Vagina (tissue), 2 donors: ENCODE data around the gene TBC1D19. TPM values are rescaled to one million over a fixed set of nuclear protein-coding genes. Genes with fewer than 3 reads are reported as not detected.
"Not testable (repeated sequence)": the region's sequence is repeated elsewhere in the genome, so short reads cannot be mapped to it uniquely, and the experiment has no call there.

ENCODE experiments used
- DNase-seq, 2 donors: peaks; one replicate each; pipeline ENCODE4 v3.0.0-alpha.2; 2017; ENCODE audit errors: extremely low spot score in 2 of 2
- H3K27ac ChIP-seq: fragments of 200-600 bp; sonication (generic); one replicate; pipeline ENCODE4 v1.5.1; 2019
- H3K27me3 ChIP-seq: fragments of 200-600 bp; sonication (generic); one replicate; pipeline ENCODE4 v1.5.1; 2019
- H3K36me3 ChIP-seq, 2 donors: fragments of 200-600 bp; sonication (generic); one replicate each; pipeline ENCODE4 v1.5.1; 2017 to 2019
- H3K4me1 ChIP-seq: fragments of 200-600 bp; sonication (generic); one replicate; pipeline ENCODE4 v1.5.1; 2019
- H3K4me3 ChIP-seq, 2 donors: fragments of 200-600 bp; sonication (generic); 1 replicate in 1 of 2; 2 replicates in 1 of 2; pipeline ENCODE4 v1.5.1; 2016 to 2019
- H3K9me3 ChIP-seq: fragments of 200-600 bp; sonication (generic); one replicate; pipeline ENCODE4 v1.5.1; 2019
- POLR2A ChIP-seq, 2 donors: fragments of 450-650 bp; IDR thresholded peaks; one replicate each; pipeline ENCODE4 v1.6.1; 2017; ENCODE audit warnings: antibody characterized with exemption in 2 of 2, mild to moderate bottlenecking in 2 of 2, moderate library complexity in 2 of 2
- POLR2AphosphoS5 ChIP-seq, 2 donors: sonication (generic); formaldehyde crosslinking; IDR thresholded peaks; one replicate each; pipeline ENCODE4 v1.9.0; 2017; ENCODE audit warnings: antibody characterized with exemption in 2 of 2, mild to moderate bottlenecking in 2 of 2, low read depth in 1 of 2; ENCODE audit not compliant: insufficient read depth in 1 of 2
- intact Hi-C: fragments of 100-400 bp; cut with DNase I; formaldehyde crosslinking; loops from one replicate; pipeline ENCODE4 v1.15.1; 2023
- total RNA-seq: library from RNA; depleted of rRNA; stranded (reverse); fragments of >200 nt; gene quantifications from one replicate; pipeline ENCODE4 v1.2.3, GENCODE V29; 2016
- TF ChIP-seq, protein P1 (sequence below), 3 experiments: fragments of 450-650 bp in 2 of 3; fragments of 200-600 bp in 1 of 3; sonication (generic) in 1 of 3; IDR thresholded peaks; one replicate each; pipeline ENCODE4 v1.5.1; 2017 to 2019; ENCODE audit warnings: antibody characterized with exemption in 3 of 3, mild to moderate bottlenecking in 2 of 3, moderate library complexity in 2 of 3

The TBC1D19 gene
- total RNA-seq, 1 donor from 2014 or later, result 10.8 TPM

GRCh38 chr4:26647523-26648224, 63.8 kb downstream of the TBC1D19 start:
- TF ChIP-seq POLR2AphosphoS5 (IDR thresholded peaks at IDR 0.05; ENCODE audit: insufficient read depth in 1 of 2, low read depth in 1 of 2) (no peak), POLR2A (IDR thresholded peaks at IDR 0.05) (no peak)
- TF ChIP-seq, protein P1, sequence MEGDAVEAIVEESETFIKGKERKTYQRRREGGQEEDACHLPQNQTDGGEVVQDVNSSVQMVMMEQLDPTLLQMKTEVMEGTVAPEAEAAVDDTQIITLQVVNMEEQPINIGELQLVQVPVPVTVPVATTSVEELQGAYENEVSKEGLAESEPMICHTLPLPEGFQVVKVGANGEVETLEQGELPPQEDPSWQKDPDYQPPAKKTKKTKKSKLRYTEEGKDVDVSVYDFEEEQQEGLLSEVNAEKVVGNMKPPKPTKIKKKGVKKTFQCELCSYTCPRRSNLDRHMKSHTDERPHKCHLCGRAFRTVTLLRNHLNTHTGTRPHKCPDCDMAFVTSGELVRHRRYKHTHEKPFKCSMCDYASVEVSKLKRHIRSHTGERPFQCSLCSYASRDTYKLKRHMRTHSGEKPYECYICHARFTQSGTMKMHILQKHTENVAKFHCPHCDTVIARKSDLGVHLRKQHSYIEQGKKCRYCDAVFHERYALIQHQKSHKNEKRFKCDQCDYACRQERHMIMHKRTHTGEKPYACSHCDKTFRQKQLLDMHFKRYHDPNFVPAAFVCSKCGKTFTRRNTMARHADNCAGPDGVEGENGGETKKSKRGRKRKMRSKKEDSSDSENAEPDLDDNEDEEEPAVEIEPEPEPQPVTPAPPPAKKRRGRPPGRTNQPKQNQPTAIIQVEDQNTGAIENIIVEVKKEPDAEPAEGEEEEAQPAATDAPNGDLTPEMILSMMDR (IDR thresholded peaks at IDR 0.05), result no peak

GRCh38 chr4:26648260-26648659, 64.4 kb downstream of the TBC1D19 start:
- Histone ChIP-seq H3K27ac (no peak overlapping the region), H3K4me1 (no peaks in the 10 kb centered on the region), H3K36me3 (no peaks in the 10 kb centered on the region), H3K27me3 (no peaks in the 10 kb centered on the region), H3K9me3 (no peaks in the 10 kb centered on the region), H3K4me3 (no peak overlapping the region)
- no peak for TF ChIP-seq POLR2AphosphoS5 (IDR thresholded peaks at IDR 0.05; ENCODE audit: insufficient read depth in 1 of 2, low read depth in 1 of 2)
- TF ChIP-seq, protein P1 (IDR thresholded peaks at IDR 0.05), result no peak
- TF ChIP-seq POLR2A (IDR thresholded peaks at IDR 0.05), result no peak
- no peak for DNase-seq
- intact Hi-C loops, result no loop called here

More at GRCh38 chr4:26647523-26648224, 63.8 kb downstream of the TBC1D19 start:
- Histone ChIP-seq H3K4me3 (no peak overlapping the region), H3K27me3 (no peaks in the 10 kb centered on the region), H3K4me1 (no peaks in the 10 kb centered on the region), H3K27ac (no peak overlapping the region), H3K36me3 (no peaks in the 10 kb centered on the region), H3K9me3 (no peaks in the 10 kb centered on the region)
- no peak for DNase-seq
- intact Hi-C loops, result no loop called here

- no peak for DNase-seq
- no peaks in the 10 kb centered on the region for H3K9me3 ChIP-seq
- H3K4me1 ChIP-seq, result no peaks in the 10 kb centered on the region
- H3K4me3 ChIP-seq, result no peak overlapping the region
- H3K36me3 ChIP-seq, result peaks cover 0 to 15% of the 10 kb centered on the region in 2 donors
- no peaks in the 10 kb centered on the region for H3K27me3 ChIP-seq
- H3K27ac ChIP-seq, result no peak overlapping the region
- no peak for TF ChIP-seq POLR2A (IDR thresholded peaks at IDR 0.05)
- TF ChIP-seq POLR2AphosphoS5 (IDR thresholded peaks at IDR 0.05; ENCODE audit: insufficient read depth in 1 of 2, low read depth in 1 of 2), result no peak
- TF ChIP-seq, protein P1 (IDR thresholded peaks at IDR 0.05), result no peak
- intact Hi-C loops, result no loop called here
These were observed 76.4 kb downstream of the TBC1D19 start for GRCh38 chr4:26660261-26660660.

GRCh38 chr4:26663888-26664287, 80.0 kb downstream of the TBC1D19 start:
- H3K27ac ChIP-seq, result no peak overlapping the region
- no peaks in the 10 kb centered on the region for H3K4me1 ChIP-seq
- peaks cover 0 to 15% of the 10 kb centered on the region in 2 donors for H3K36me3 ChIP-seq
- intact Hi-C loops, result no loop called here
- H3K27me3 ChIP-seq, result no peaks in the 10 kb centered on the region
- TF ChIP-seq, protein P1 (IDR thresholded peaks at IDR 0.05), result no peak
- TF ChIP-seq POLR2AphosphoS5 (IDR thresholded peaks at IDR 0.05; ENCODE audit: insufficient read depth in 1 of 2, low read depth in 1 of 2), result no peak
- no peak for TF ChIP-seq POLR2A (IDR thresholded peaks at IDR 0.05)
- H3K9me3 ChIP-seq, result no peaks in the 10 kb centered on the region
- DNase-seq, result no peak
- H3K4me3 ChIP-seq, result no peak overlapping the region

DNA sequence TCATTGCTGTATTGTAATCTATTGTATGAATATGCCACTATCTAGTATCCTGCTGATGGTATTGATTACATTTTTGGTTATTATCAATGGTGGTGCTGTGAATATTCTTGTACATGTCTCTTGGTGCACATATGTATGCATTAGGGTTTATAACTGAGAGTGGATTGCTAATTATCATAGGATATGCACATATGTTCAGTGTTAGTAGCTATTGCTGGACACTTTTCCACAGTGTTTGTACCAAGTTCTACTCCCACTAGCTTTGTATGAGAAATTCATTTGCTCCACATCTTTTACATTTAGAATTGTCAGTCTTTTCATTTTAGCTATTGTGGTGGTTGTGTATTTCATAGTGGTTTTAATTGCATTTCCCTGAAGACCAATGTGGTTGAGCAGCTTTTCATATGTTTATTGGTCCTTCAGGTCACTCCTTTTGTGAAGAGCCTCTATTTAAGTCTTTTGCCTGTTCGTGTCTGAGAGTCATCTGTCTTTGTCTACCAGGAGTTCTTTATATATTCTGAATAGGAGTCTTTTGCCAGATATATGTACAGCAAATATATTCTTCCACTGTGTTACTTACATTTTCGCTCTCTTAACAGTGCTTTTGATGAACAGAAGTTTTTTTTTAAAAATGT, 87.1 kb downstream of the TBC1D19 start:
- intact Hi-C loops, result no loop called here
- Histone ChIP-seq H3K27ac (no peak overlapping the region), H3K4me1 (no peaks in the 10 kb centered on the region), H3K27me3 (no peaks in the 10 kb centered on the region), H3K4me3 (no peak overlapping the region), H3K36me3 (no peaks in the 10 kb centered on the region), H3K9me3 (no peaks in the 10 kb centered on the region)
- no peak for TF ChIP-seq POLR2AphosphoS5 (IDR thresholded peaks at IDR 0.05; ENCODE audit: insufficient read depth in 1 of 2, low read depth in 1 of 2)
- TF ChIP-seq, protein P1 (IDR thresholded peaks at IDR 0.05), result no peak
- DNase-seq, result no peak

DNA sequence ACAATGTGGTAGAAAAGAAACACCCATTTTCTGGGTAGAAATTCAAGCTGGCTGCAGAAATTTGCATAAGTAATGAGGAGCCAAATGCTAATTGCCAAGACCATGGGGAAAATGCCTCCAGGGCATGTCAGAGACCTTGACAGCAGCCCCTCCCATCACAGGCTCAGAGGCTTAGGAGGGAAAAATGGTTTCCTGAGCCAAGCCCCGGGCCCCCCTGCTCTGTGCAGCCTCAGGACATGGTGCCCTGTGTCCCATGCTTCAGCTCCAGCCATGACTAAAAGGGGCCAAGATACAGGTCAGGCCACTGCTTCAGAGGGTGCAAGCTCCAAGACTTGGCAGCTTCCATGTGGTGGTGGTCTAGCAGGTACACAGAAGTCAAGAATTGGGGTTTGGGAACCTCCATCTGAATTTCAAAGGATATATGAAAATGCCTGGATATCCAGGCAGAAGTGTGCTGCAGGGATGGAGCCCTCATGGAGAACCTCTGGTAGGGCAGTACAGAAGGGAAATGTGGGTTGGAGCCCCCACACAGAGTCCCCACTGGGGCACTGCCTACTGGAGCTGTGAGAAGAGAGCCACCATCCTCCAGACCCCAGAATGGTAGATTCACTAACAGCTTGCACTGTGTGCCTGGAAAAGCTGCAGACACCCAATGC, 95.3 kb downstream of the TBC1D19 start:
- H3K4me3 ChIP-seq, DNase-seq, H3K27ac ChIP-seq, intact Hi-C loops, H3K4me1 ChIP-seq, H3K9me3 ChIP-seq, H3K27me3 ChIP-seq: not testable (repeated sequence)
- peaks cover 0 to 15% of the 10 kb centered on the region in 2 donors for H3K36me3 ChIP-seq
